GM19099 (cell line): Measurements from ENCODE around the gene SPATA7.

Source experiments
- POLR2A ChIP-seq: IDR thresholded peaks from 3 replicates; pipeline ENCODE4 v1.6.1; 2011; ENCODE audit warnings: low read depth; ENCODE audit not compliant: insufficient read length; ENCODE audit errors: extremely low read depth

SPATA7 gene

DNA sequence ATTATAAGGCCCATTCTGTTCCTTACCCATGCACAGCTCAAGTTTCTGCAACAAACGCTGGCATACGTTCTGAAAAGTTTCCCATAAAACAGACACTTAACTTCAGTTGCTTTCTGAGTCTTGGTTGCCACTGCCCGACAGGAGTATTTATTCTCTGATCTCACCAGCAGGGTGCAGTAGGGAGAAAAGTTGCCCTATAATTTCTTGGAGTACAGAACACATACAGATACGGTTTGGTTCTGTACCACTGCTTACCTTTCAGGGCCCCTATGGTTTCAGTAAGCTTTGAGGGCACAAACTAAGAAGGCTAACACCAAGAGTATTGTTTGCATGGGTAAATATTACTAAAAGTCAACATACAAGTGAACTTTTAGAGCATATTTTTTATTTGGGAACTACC, 77.9 kb downstream of the SPATA7 start:
- TF ChIP-seq POLR2A = no peak

DNA sequence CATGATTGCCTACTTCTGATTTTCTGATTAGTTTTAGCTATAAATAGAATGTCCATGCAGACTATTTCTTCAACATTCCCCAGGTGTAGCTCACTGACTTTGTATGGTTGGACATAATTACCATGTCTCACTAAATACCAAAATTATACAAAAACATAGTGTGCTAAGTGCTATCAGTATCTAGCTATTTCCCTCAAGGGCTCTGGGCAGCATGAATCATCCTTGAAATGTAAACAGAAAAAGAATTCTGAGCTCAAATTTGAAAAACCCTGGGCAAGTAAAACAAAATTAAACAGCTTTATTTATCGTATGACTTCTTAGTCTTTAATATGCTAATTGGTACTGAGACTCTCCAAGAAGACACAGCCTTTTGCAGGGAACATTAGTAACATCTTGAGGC, 82.9 kb downstream of the SPATA7 start:
- no peak for TF ChIP-seq POLR2A

DNA sequence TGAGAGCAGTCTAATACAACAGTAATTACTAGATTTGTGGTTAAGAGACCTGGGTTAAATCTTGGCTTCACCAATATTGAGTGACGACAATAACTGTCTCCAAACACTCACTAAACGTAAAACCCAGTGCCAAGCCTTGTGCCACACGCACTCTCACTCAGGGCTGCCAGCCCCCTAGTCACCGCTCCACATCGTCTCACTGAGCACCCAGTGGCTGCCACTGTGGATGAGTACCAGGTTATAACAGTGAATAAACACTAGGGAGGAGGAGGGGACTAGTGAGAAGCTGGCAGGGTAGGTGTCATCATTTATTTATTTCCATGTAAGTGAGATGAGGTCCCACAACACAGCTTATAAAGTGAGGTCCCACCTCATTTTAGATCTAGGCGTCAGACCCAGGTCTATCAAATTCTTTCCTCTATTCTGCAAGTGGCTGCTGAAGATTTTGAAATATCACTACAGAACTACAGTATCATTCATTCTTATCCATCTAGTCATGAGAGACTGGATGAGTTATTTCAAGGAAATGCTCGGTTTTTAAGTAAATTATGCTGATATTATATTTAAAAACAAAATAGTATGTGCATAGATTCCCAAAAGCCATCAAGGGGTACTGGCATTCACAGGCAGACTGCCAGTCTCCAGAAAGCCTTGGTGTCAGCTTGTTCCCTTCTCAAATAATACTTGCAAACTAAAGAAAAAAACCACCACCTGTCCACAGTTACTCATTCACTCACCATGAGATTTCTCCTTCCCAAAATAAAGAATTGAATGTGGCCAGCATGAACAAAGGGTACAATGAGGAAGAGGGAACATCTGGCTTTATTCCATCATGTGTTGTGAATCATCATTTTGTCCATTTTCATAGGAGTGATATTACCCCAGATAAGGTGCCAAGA, 85.3 kb downstream of the SPATA7 start:
- no peak for TF ChIP-seq POLR2A

DNA sequence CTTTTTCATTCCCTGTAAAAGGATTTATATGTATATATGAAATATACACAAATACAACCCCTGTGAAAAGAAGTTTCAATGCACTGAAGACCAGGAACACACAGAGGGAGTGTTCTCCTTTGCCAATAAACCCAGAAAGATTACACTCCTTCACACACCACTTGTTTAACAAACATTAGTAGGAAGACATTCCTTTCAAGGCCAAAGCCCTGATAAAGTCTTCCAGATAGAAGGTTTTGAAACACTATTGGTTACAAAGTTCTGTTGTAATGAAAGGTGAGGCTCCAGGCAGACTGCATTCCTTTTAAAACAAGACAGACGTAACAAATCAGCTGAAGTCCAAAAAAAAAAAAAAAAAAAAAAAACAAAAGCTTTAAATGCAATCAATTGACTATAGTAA, 88.3 kb downstream of the SPATA7 start:
- no peak for TF ChIP-seq POLR2A

DNA sequence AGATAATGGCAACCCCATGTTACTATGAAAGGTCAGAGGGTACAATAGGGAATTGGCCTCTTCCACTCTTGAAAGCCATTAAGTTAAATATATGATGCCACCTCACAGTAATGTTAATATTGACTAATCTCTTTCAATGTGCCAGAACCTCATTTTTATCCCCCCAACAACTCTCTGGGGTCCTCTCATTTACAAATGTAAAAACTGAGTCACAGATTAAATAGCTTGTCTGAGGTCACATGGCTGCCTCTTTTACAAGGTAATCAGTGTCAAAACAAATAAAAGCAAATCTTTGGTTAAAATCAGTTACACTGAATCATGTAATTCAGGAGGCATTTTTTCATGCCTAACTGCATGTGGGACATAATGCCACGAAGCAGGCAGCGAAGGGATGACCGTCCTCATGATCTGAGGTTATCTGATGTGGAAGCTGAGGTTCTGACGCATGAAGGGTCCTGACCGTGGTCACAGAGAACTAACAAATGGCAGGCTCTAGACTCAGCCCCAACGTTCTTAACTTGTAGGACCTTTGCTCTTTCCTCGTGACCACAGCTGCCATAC, 90.8 kb downstream of the SPATA7 start:
- no peak for TF ChIP-seq POLR2A

DNA sequence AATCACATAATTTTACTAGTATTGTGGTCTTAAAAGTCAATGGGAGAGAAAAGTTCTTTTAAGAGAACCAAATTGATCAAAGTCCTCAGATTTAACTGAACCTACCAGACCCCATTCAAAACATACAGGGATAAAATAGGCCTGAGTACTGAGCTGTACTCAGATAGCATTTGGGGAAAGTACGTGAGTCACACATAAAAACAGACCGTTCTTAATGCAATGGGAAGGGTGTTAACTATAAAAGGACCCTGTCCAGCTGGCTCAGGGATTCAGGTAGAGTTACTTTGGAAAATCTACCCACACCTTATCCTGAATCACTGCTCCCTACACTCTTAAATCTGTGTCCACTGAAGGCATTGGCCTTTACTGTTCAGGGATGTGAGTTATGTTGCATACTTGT, 91.4 kb downstream of the SPATA7 start:
- no peak for TF ChIP-seq POLR2A

DNA sequence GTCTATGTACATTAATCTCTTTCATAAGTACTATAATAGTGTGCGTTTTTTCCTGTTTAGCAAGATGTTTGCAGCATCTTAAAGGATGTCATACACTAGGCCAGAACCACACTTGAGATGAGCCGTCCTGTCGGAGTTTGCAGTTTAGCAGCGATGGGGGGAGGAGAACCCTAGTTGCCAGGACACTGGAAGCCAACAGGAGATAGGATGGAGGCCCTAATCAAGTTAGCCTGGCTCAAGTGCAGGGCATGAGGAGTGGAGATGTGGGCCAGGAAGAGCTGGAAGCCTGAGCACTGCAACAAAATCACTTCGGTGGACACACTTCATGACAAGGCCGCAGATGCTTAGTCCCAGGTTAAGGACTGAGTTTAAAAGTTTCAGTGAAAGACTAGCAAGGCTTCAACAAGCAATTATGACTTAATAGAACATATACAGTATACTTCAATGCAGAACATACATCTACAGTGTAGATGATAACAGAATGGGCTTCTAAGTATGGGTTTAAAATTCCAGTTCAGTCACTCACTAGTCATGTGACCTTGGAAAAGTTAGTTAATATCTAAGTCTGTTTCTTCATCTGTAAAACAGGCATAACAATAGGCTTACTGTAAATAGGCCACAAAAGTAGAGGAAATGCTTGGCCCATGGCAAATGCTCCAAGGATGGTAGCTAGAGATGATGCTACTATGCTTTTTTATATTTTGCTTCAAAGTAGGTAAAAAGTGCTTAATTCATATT, 92.2 kb downstream of the SPATA7 start:
- TF ChIP-seq POLR2A = no peak

DNA sequence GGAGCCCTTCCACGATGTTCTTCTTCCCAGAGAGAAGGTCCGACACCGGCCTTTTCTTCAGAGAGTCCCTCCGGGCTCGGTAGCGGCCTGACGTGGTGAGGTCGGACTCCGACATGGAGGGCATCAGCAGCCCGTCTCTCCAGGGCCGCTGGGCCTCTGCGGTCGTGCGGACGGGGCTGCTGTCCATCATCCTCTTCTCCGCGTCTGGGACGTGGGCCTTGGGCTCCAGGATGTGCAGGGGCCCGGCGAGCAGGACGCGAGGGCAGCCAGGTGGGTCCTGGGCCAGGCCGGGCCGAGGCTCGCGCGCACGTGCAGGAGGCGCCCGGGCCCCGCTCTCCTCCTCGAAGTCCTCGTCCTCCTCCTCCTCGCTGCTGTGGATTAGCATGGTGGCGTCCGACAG, 93.5 kb downstream of the SPATA7 start:
- TF ChIP-seq POLR2A = no peak

DNA sequence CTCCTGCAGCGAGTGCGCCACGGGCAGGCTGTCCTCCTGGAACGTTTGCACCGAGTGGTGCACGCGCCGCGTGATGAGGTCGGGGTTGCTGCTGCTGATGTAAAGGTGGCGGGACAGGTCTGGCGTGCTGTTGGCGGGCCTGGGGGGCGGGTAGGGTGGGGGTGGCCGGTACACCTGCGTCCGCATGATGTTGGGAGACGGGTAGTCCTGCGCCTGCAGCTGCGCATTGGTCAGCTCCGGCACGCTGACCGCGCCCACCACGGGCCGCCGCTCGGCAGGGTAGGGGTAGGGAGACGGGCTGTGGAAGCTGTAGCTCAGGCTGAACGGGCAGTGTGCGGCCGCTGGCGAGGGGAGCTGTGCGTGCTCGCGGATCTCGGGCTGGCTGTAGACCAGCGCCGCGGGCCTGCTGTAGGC, 94.1 kb downstream of the SPATA7 start:
- no peak for TF ChIP-seq POLR2A

DNA sequence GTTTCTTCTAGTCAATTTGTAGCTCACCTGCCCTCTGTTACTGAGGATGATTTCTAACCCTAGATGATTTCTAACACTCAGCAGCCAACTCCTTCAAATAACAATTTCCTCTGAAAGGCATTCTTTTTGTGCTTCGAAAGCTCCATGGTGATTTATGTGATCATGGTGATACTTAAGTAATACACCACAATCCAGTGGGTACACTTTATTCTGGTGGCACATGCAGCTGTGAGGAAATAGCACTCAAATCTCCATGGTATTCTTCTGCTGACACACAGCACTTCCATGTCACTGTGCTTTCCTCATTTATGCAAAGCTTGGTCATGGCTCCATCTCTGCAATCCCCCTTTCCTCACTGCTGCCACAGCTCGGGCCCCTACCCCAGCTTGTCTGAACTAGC, 95.6 kb downstream of the SPATA7 start:
- no peak for TF ChIP-seq POLR2A

DNA sequence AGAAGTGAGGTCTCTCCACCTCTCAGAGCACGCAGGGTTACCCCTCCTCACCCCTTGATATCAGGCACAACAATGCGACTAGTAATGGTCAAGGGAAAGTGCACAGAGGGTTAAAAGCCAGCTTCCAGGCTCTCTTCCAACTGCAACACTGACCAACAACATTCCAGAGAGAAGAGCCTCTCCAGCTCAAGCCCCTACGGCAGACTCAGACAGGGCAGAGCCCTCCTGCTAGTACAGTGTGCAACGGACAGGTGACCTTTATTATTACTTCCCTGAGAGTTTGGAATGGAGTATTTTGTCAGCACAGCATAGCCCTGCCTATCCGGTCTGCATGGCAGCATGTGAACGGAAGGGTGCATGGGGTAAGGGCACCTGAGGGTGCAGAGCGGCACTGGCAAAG, 96.3 kb downstream of the SPATA7 start:
- no peak for TF ChIP-seq POLR2A

DNA sequence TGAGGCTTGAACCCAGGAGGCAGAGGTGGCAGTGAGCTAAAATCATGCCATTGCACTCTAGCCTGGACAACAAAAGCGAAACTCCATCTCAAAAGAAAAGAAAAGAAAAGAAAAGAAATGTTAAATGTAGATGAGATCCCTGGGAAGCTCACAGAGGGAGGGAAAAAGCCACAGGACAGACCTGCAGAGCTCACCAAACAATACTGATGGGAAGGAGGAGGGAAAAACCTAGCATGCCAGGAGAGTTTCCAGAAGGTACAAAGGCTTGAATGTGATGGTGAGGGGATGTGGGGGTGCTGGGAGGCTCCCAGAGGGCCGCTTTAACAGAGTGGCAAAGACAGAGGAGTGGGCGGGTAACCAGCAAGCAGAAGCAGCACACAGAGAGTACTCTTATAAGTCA, 97.1 kb downstream of the SPATA7 start:
- TF ChIP-seq POLR2A = no peak
